T-helper 1 cell treated with Interleukin-12 subunit alpha and Interleukin-12 subunit beta and Interleukin-4 antibody, amounts not matched to agents 30 μg/mL and 1 μg/mL, for 36 hours (primary cell): Measurements from ENCODE around the gene DNAJC5.
"Not testable (repeated sequence)": the region's sequence is repeated elsewhere in the genome, so short reads cannot be mapped to it uniquely, and the experiment has no call there.

ENCODE experiments used
- H3K27ac Mint-ChIP-seq: one replicate; pipeline ENCODE4 v1.8.0; 2021; ENCODE audit warnings: mild to moderate bottlenecking, mixed read lengths
- H3K27me3 Mint-ChIP-seq: one replicate; pipeline ENCODE4 v1.8.0; 2021; ENCODE audit warnings: low read depth, mixed read lengths
- H3K36me3 Mint-ChIP-seq: one replicate; pipeline ENCODE4 v1.8.0; 2021; ENCODE audit warnings: low read depth, mixed read lengths
- H3K4me1 Mint-ChIP-seq: one replicate; pipeline ENCODE4 v1.8.0; 2021; ENCODE audit warnings: low read depth, mixed read lengths
- H3K4me3 Mint-ChIP-seq: one replicate; pipeline ENCODE4 v1.8.0; 2021; ENCODE audit warnings: mild to moderate bottlenecking, moderate library complexity, mixed read lengths
- H3K9me3 Mint-ChIP-seq: one replicate; pipeline ENCODE4 v1.8.0; 2021; ENCODE audit warnings: mixed read lengths

DNAJC5 gene

GRCh38 chr20:63964412-63964811 is 69.5 kb downstream of the DNAJC5 start:
- Mint-ChIP-seq H3K27me3 (no peaks in the 10 kb centered on the region), H3K9me3 (no peaks in the 10 kb centered on the region), H3K27ac (no peak overlapping the region), H3K4me3 (no peak overlapping the region), H3K36me3 (peaks cover 26% of the 10 kb centered on the region), H3K4me1 (peaks cover 7% of the 10 kb centered on the region)

GRCh38 chr20:63966172-63966943 is 71.4 kb downstream of the DNAJC5 start:
- Mint-ChIP-seq H3K27ac (no peak overlapping the region), H3K4me1 (peaks cover 10% of the 10 kb centered on the region), H3K36me3 (peaks cover 23% of the 10 kb centered on the region), H3K4me3 (no peak overlapping the region), H3K27me3 (no peaks in the 10 kb centered on the region), H3K9me3 (no peaks in the 10 kb centered on the region)

- H3K4me1 Mint-ChIP-seq, result peaks cover 10% of the 10 kb centered on the region
- H3K4me3 Mint-ChIP-seq, result no peak overlapping the region
- H3K36me3 Mint-ChIP-seq, result peaks cover 20% of the 10 kb centered on the region
- no peak overlapping the region for H3K27ac Mint-ChIP-seq
- no peaks in the 10 kb centered on the region for H3K9me3 Mint-ChIP-seq
- H3K27me3 Mint-ChIP-seq, result no peaks in the 10 kb centered on the region
Observed at GRCh38 chr20:63966944-63967322, 72.0 kb downstream of the DNAJC5 start.

DNA sequence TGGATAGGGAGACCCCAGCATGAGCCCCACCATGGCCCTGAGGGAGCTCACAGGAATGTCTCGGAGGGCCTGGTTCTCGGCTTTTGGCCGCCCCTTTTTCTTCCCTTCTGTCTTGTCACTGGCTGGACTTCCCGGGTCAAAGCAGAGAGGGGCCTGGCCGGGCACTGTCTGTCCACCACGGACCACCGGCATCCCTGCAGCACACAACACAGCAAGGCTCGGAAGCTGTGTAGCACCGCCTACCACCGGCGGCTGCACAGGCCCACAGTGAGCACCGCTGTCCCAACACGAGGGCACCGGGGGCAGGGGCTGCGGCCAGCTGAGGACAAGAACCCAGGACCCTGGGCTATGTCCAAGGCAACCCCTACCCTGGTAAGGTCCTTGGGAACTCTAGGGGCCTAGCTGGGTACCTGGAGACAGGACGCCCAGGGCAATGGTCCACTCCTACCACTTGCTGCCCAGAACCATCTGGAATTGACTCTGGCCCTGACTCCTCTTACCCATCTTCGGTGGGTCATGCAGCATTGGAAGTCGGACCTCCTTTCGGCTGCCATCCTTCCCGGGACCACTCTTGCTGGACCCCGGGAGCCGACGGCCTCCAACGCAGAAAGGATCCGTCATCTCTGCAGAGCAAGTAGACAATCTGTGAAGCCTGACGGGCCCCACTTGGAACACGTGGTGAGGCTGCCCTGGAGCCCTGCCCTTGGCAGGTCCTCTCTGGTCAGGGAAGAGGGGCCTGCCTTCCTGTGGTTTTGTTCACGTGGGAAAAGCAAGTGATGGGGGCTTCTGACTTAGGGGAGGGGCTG is 72.6 kb downstream of the DNAJC5 start:
- Mint-ChIP-seq H3K27me3 (no peaks in the 10 kb centered on the region), H3K4me1 (peaks cover 10% of the 10 kb centered on the region), H3K27ac (no peak overlapping the region), H3K4me3 (peak overlapping the region; percentile 31), H3K36me3 (peaks cover 18% of the 10 kb centered on the region), H3K9me3 (no peaks in the 10 kb centered on the region)

DNA sequence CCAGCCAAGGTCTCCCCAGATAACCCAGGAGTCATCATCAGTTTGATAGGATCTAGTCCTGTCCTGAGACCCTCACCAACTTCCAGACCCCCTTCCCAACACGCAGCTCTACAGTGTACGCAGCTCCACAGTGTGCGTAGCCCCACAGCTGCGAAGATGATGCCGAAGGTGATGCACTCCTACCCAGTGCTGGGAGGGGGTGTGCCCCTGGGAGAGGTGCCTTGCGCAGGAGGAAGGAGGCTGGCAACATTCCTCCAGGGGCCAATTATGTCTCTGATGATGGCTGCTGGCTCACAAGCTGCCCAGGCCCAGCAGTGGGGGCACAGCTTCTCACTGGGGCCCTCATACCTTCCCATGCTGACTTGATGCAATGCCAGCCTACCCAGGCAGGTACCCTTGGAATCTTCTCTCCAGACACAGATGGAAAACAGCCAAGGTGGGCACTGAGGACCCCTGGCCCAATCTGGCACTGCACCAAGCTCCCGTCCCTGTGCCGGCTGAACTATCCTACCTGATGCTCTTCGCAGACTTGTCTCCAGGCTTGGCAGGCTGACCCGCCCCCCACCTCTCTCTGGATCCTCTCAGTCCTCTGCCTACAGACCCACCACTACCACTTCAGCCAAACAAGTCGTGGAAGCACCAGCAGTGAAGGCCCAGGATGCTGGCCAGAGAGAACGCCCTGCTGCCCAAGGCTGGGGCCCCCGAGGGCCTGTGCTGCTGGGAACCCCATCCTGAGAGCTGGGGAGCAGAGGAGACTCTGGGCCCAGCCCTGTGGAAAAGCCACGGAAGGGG is 73.4 kb downstream of the DNAJC5 start:
- Mint-ChIP-seq H3K36me3 (peaks cover 21% of the 10 kb centered on the region), H3K4me3 (peak overlapping the region; percentile 85), H3K27me3 (no peaks in the 10 kb centered on the region), H3K4me1 (peaks cover 14% of the 10 kb centered on the region), H3K27ac (peak overlapping the region; percentile 80), H3K9me3 (no peaks in the 10 kb centered on the region)

- Mint-ChIP-seq H3K4me3 (peak overlapping the region; percentile 85), H3K9me3 (no peaks in the 10 kb centered on the region), H3K27me3 (no peaks in the 10 kb centered on the region), H3K27ac (peak overlapping the region; percentile 80), H3K4me1 (peaks cover 18% of the 10 kb centered on the region), H3K36me3 (peaks cover 26% of the 10 kb centered on the region)
Observed at GRCh38 chr20:63968928-63969760, 74.2 kb downstream of the DNAJC5 start.

DNA sequence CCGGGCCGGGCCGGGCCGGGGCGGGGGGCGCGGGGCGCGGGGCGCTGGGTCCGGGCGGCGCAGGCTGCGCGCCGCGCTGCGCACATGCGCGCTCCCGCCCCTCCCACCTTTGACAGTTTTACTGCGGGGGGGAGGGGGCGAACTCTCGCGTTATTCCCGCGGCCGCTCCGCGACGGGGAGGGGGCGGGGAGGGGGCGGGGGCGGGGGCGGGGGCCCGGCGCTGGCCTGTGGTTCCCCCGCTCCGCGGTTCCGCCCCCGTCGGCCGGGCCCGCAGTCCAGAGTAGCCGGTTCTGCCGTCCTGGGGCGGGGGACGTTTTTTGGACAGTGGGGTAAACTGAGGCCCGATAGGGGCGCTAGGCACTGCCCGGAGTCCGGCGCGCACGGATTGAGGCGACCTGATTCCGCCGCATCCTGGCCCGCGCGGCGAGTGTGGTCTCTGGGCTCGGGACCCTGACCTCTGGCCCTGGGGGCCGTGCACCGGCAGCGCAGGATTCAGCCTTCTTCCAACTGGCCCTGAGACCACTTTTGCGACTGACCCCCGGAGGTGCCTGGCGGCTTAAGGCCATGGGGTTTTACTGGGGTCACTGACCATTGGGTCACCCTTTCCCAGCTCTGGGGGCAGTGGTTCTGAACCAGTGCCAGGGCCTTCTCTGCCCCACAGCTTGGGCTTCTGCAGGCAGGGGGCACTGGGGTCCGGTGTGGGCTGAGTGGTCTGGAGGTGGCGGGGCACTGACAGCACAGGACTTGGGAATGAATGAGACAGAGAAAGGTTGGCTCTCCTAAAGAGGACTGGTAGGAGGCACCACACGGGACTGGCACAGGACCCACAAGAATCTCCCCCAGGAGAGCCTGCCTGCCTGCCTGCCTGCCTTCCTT is 75.2 kb downstream of the DNAJC5 start, which contains the start of gene ZNF512B:
Gene ZNF512B, minus strand, starts transcription at position 93 of the 876 bp plus-strand sequence. CDS start 1,980 bp downstream, outside the sequence.
- Mint-ChIP-seq H3K27me3 (no peaks in the 10 kb centered on the region), H3K4me1 (peaks cover 21% of the 10 kb centered on the region), H3K27ac (peak within 1 kb of the TSS; percentile 80), H3K36me3 (peaks cover 31% of the 10 kb centered on the region), H3K4me3 (peak within 1 kb of the TSS; percentile 85), H3K9me3 (no peaks in the 10 kb centered on the region)

DNA sequence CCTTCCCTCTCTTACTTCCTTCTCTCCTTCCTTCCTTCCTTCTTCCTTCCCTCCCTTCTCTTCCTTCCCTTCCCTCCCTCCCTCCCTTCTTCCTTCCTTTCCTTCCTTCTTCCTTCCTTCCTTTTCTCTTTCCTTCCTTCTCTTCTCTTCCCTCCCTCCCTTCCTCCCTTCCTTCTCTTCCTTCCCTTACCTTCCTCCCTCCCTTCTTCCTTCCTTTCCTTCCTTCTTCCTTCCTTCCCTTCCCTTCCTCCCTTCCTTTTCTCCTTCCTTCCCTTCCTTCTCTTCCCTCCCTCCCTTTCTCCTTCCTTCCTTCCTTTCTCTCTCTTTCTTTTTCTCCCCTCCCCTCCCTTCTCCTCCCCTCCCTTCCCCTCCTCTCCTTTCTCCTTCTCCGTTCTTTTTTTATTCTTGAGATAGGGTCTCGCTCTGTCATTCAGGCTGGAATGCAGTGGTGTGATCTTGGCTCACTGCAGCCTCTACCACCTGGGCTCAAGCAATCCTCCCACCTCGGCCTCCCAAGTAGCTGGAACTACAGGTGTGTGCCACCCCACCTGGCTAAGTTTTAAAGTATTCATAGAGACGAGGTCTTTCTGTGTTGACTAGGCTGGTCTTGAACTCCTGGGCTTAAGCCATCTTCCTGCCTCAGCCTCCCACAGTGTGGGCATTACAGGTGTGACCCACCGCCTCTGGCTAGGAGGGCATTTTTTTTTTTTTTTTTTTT is 75.9 kb downstream of the DNAJC5 start:
- no peaks in the 10 kb centered on the region for H3K9me3 Mint-ChIP-seq
- H3K27ac Mint-ChIP-seq, result peak overlapping the region; percentile 71
- no peaks in the 10 kb centered on the region for H3K27me3 Mint-ChIP-seq
- peaks cover 31% of the 10 kb centered on the region for H3K36me3 Mint-ChIP-seq
- peaks cover 21% of the 10 kb centered on the region for H3K4me1 Mint-ChIP-seq
- H3K4me3 Mint-ChIP-seq, result peak overlapping the region; percentile 83

GRCh38 chr20:63971960-63972311 is 77.0 kb downstream of the DNAJC5 start:
- not testable (repeated sequence) for H3K4me3 Mint-ChIP-seq, H3K27ac Mint-ChIP-seq
- peaks cover 30% of the 10 kb centered on the region for H3K4me1 Mint-ChIP-seq

DNA sequence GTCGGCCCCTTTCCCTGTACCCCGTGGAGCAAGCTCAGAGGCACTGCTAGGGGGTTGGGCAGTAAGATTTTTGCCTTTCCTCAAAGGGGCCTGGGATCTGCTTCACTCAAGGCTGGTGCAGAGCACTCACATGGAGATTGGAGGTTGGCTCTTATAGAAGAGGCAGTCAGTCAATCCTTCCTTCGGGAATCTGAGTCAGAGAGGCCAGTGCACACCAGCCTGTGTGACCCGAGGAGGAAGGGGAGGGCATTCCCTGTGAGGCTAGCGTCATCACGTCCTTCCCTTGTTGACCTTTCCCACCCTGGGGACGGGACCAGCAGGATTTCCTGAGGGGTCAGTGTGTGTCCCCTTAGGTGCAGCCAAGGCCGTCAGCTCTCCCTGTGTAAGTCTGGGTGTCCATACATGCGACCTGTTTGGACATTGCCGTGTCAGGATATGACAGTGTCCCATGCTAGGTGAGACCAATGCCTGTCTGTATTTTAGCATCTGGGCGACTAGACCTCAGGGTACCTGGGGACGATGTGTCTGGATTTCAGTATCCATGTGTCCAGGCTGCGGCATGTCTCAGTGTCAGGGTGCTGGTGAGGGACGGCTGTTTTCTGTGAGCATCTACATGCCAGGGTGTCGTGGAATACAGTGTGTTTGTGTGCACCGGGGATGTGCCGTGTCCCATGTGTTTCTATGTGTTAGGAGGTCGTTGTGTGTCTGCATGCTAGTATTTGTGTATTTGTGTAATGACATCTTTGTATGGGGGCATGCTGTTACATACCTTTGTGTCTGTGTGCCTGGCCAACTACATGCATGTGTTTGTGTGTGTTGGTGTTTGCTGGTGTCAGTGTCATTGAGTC is 77.6 kb downstream of the DNAJC5 start:
- no peak overlapping the region for H3K4me3 Mint-ChIP-seq
- peaks cover 36% of the 10 kb centered on the region for H3K4me1 Mint-ChIP-seq
- H3K36me3 Mint-ChIP-seq, result peaks cover 34% of the 10 kb centered on the region
- peak overlapping the region; percentile 16 for H3K27ac Mint-ChIP-seq
- H3K9me3 Mint-ChIP-seq, result no peaks in the 10 kb centered on the region
- H3K27me3 Mint-ChIP-seq, result no peaks in the 10 kb centered on the region

More at GRCh38 chr20:63971960-63972311, 77.0 kb downstream of the DNAJC5 start:
- H3K27me3 Mint-ChIP-seq, H3K9me3 Mint-ChIP-seq: not testable (repeated sequence)
- peaks cover 30% of the 10 kb centered on the region for H3K36me3 Mint-ChIP-seq

GRCh38 chr20:63973160-63973479 is 78.2 kb downstream of the DNAJC5 start:
- H3K4me3 Mint-ChIP-seq, result no peak overlapping the region
- H3K4me1 Mint-ChIP-seq, result peaks cover 42% of the 10 kb centered on the region
- no peaks in the 10 kb centered on the region for H3K27me3 Mint-ChIP-seq
- peaks cover 31% of the 10 kb centered on the region for H3K36me3 Mint-ChIP-seq
- H3K9me3 Mint-ChIP-seq, result no peaks in the 10 kb centered on the region
- H3K27ac Mint-ChIP-seq, result peak overlapping the region; percentile 16
